PFSK-1 (cell line): ENCODE data around the gene DGKB.

ENCODE experiments used
- SIN3A ChIP-seq: IDR thresholded peaks from 2 replicates; pipeline ENCODE4 v1.6.1; 2012; ENCODE audit warnings: mild to moderate bottlenecking, low read length, moderate library complexity, borderline replicate concordance; ENCODE audit not compliant: insufficient read depth
- TAF1 ChIP-seq: IDR thresholded peaks from 2 replicates; pipeline ENCODE4 v1.6.1; 2012; ENCODE audit warnings: low read length, control low read depth, borderline replicate concordance; ENCODE audit not compliant: insufficient read depth

DNA sequence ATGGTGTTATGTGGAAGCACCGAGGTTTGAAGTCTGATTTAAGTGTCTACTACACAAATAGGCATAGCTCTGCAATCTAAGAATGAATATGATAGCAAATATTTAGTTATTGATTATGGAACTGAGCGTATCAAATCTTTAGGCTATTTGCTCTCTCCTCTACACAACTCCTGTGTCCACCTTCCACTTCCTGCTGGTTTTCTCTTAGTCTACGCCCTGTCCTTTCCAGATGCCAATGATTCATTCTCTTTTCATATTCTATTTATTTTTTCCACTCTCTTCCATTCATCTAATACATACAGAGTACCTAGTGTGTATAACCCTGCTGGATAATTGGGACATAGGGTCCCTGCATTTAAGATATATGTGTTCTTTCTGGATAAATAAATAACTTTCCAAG is 83.7 kb downstream of the DGKB start:
- no peak for TF ChIP-seq SIN3A
- TF ChIP-seq TAF1: no peak
